ENCODE measurements around the gene GRAMD2A. TPM values are rescaled to one million over a fixed set of nuclear protein-coding genes. Genes with fewer than 3 reads are reported as not detected.
"Not testable (repeated sequence)": the region's sequence is repeated elsewhere in the genome, so short reads cannot be mapped to it uniquely, and the experiment has no call there.

Gene GRAMD2A
- total RNA-seq, 1 donor from 2014 or later = 0.47 TPM

GRCh38 chr15:72184165-72184811, 13.3 kb downstream of the GRAMD2A start:
- no peak for DNase-seq

GRCh38 chr15:72183781-72184164, 13.8 kb downstream of the GRAMD2A start:
- no peak for DNase-seq

GRCh38 chr15:72182673-72183072, 14.9 kb downstream of the GRAMD2A start:
- no peak for DNase-seq

- DNase-seq = no peak
These were observed 15.3 kb downstream of the GRAMD2A start for GRCh38 chr15:72182244-72182643.

- no peak for DNase-seq
These were observed 16.7 kb downstream of the GRAMD2A start for GRCh38 chr15:72180761-72181324.

GRCh38 chr15:72179950-72180581, 17.5 kb downstream of the GRAMD2A start:
- DNase-seq = peak; percentile 54

- DNase-seq = no peak
These were observed 18.5 kb downstream of the GRAMD2A start for GRCh38 chr15:72178976-72179585.

- no peak for DNase-seq
These were observed 20.8 kb downstream of the GRAMD2A start for GRCh38 chr15:72176743-72177142.

- no peak for DNase-seq
These were observed 21.4 kb downstream of the GRAMD2A start for GRCh38 chr15:72176159-72176558.

GRCh38 chr15:72175186-72176044, 22.2 kb downstream of the GRAMD2A start:
- DNase-seq = no peak

- DNase-seq = no peak
These were observed 22.9 kb downstream of the GRAMD2A start for GRCh38 chr15:72174551-72175165.

- DNase-seq = no peak
These were observed 23.6 kb downstream of the GRAMD2A start for GRCh38 chr15:72173864-72174550.

GRCh38 chr15:72173401-72173800, 24.2 kb downstream of the GRAMD2A start:
- DNase-seq = no peak

- DNase-seq = no peak
These were observed 24.8 kb downstream of the GRAMD2A start for GRCh38 chr15:72172796-72173195.

- not testable (repeated sequence) for DNase-seq
These were observed 25.6 kb downstream of the GRAMD2A start for GRCh38 chr15:72171978-72172377.

GRCh38 chr15:72170691-72171090, 26.9 kb downstream of the GRAMD2A start:
- DNase-seq = no peak

- DNase-seq = no peak
These were observed 27.5 kb downstream of the GRAMD2A start for GRCh38 chr15:72169921-72170611.

GRCh38 chr15:72169236-72169920, 28.2 kb downstream of the GRAMD2A start:
- no peak for DNase-seq

- DNase-seq = no peak
These were observed 28.8 kb downstream of the GRAMD2A start for GRCh38 chr15:72168808-72169190.

- no peak for DNase-seq
These were observed 29.3 kb downstream of the GRAMD2A start for GRCh38 chr15:72168131-72168807.

All from occipital lobe (tissue), 2 donors.